Breast epithelium (tissue), 4 donors: ENCODE data around the gene ZACN. TPM values are rescaled to one million over a fixed set of nuclear protein-coding genes. Genes with fewer than 3 reads are reported as not detected.
"Not testable (repeated sequence)": the region's sequence is repeated elsewhere in the genome, so short reads cannot be mapped to it uniquely, and the experiment has no call there.

Source experiments
- DNase-seq, 2 donors: peaks; one replicate each; pipeline ENCODE4 v3.0.0-alpha.2; 2019; ENCODE audit warnings: low spot score in 2 of 2
- H3K27ac ChIP-seq, 2 donors: fragments of 200-600 bp; sonication (generic) in 1 of 2; one replicate each; pipeline ENCODE4 v1.5.1; 2016 to 2019; ENCODE audit warnings: mild to moderate bottlenecking in 1 of 2
- H3K27me3 ChIP-seq, 2 donors: fragments of 200-600 bp; sonication (generic) in 1 of 2; one replicate each; pipeline versions ENCODE4 v1.5.1 to v1.6.0; 2017 to 2019; ENCODE audit warnings: control low read depth in 1 of 2, mild to moderate bottlenecking in 1 of 2
- H3K36me3 ChIP-seq: fragments of 200-600 bp; one replicate; pipeline ENCODE4 v1.5.1; 2019
- H3K4me1 ChIP-seq, 2 donors: fragments of 200-600 bp; sonication (generic); one replicate each; pipeline ENCODE4 v1.5.1; 2016 to 2019; ENCODE audit warnings: control low read depth in 1 of 2
- H3K4me3 ChIP-seq, 3 donors: fragments of 200-600 bp; sonication (generic); 1 replicate in 2 of 3; 2 replicates in 1 of 3; pipeline ENCODE4 v1.5.1; 2016 to 2019; ENCODE audit warnings: mild to moderate bottlenecking in 3 of 3, moderate library complexity in 2 of 3
- H3K9me3 ChIP-seq, 2 donors: fragments of 200-600 bp; sonication (generic) in 1 of 2; one replicate each; pipeline ENCODE4 v1.5.1; 2016 to 2019; ENCODE audit warnings: control low read depth in 1 of 2
- POLR2A ChIP-seq: fragments of 450-650 bp; IDR thresholded peaks from one replicate; pipeline ENCODE4 v1.6.1; 2016; ENCODE audit warnings: antibody characterized with exemption, mild to moderate bottlenecking, moderate library complexity
- POLR2AphosphoS5 ChIP-seq, 3 donors: sonication (generic); formaldehyde crosslinking; IDR thresholded peaks; one replicate each; pipeline ENCODE4 v1.6.1; 2017; ENCODE audit warnings: antibody characterized with exemption in 3 of 3
- intact Hi-C: fragments of 100-400 bp; cut with DNase I; formaldehyde crosslinking; loops from one replicate; pipeline ENCODE4 v1.15.1; 2023; ENCODE audit warnings: low total_unique reads
- total RNA-seq, 3 donors: library from RNA; depleted of rRNA; stranded (reverse); fragments of >200 nt; gene quantifications; one replicate each; pipeline ENCODE4 v1.1.0, GENCODE V29; 2016
- TF ChIP-seq, protein P1 (sequence below), 3 donors: fragments of 450-650 bp; IDR thresholded peaks; one replicate each; pipeline ENCODE4 v1.5.1; 2016 to 2017; ENCODE audit warnings: antibody characterized with exemption in 3 of 3, mild to moderate bottlenecking in 3 of 3, moderate library complexity in 3 of 3

Gene ZACN
- total RNA-seq, 3 donors from 2014 or later = not detected

- no peak overlapping the region for H3K4me3 ChIP-seq
- H3K27me3 ChIP-seq = no peaks in the 10 kb centered on the region
- TF ChIP-seq POLR2A (no peak), POLR2AphosphoS5 (IDR thresholded peaks at IDR 0.05) (no peak)
- TF ChIP-seq, protein P1, sequence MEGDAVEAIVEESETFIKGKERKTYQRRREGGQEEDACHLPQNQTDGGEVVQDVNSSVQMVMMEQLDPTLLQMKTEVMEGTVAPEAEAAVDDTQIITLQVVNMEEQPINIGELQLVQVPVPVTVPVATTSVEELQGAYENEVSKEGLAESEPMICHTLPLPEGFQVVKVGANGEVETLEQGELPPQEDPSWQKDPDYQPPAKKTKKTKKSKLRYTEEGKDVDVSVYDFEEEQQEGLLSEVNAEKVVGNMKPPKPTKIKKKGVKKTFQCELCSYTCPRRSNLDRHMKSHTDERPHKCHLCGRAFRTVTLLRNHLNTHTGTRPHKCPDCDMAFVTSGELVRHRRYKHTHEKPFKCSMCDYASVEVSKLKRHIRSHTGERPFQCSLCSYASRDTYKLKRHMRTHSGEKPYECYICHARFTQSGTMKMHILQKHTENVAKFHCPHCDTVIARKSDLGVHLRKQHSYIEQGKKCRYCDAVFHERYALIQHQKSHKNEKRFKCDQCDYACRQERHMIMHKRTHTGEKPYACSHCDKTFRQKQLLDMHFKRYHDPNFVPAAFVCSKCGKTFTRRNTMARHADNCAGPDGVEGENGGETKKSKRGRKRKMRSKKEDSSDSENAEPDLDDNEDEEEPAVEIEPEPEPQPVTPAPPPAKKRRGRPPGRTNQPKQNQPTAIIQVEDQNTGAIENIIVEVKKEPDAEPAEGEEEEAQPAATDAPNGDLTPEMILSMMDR (IDR thresholded peaks at IDR 0.05) = no peak
- H3K36me3 ChIP-seq = peaks cover 19% of the 10 kb centered on the region
- no peak overlapping the region for H3K27ac ChIP-seq
- DNase-seq = no peak
- H3K4me1 ChIP-seq = no peaks in the 10 kb centered on the region
- intact Hi-C loops = no loop called here
- no peaks in the 10 kb centered on the region for H3K9me3 ChIP-seq
These were observed 22.1 kb upstream of the ZACN start for GRCh38 chr17:76056882-76057281.

- H3K27ac ChIP-seq, intact Hi-C loops, DNase-seq, H3K4me3 ChIP-seq, H3K9me3 ChIP-seq, H3K27me3 ChIP-seq, H3K4me1 ChIP-seq: not testable (repeated sequence)
- H3K36me3 ChIP-seq = peaks cover 19% of the 10 kb centered on the region
These were observed 20.7 kb upstream of the ZACN start for GRCh38 chr17:76058264-76058663.

DNA sequence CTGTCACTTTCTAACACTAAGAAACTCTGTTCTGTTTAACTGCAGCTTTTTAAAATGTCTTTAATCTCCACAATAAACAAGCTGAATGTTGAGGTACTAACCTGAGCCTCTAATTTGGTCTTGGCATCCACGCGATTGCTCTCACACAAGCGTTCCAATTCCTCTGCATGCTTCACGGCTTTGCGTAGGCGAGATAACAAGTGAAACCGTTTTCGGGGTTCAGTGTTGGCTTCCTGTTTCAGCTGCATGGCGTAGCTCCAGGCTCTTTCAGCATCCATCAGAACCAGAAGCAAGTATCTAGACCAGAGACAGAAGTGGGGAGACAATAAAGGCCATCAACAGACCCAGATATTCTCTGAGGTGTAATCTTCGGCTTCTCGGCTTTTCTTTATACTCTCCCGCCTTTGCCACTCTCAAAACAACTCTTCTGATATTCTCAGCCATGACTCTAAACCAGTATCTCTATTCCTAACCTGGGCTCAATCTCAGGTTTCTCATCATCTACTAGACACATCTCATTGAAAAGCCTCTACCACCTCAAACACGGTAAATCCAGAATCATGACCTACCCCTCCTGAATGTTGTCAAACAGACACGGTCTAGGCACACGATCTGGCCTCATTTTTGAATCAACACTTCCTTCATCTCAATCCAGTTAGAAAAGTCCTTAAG is 15.0 kb upstream of the ZACN start:
- intact Hi-C loops = no loop called here
- H3K4me1 ChIP-seq = no peaks in the 10 kb centered on the region
- peaks cover 8% of the 10 kb centered on the region for H3K36me3 ChIP-seq
- no peaks in the 10 kb centered on the region for H3K9me3 ChIP-seq
- H3K27ac ChIP-seq = no peak overlapping the region
- DNase-seq = no peak
- TF ChIP-seq POLR2AphosphoS5 (IDR thresholded peaks at IDR 0.05) = no peak
- H3K4me3 ChIP-seq = no peak overlapping the region
- no peaks in the 10 kb centered on the region for H3K27me3 ChIP-seq

DNA sequence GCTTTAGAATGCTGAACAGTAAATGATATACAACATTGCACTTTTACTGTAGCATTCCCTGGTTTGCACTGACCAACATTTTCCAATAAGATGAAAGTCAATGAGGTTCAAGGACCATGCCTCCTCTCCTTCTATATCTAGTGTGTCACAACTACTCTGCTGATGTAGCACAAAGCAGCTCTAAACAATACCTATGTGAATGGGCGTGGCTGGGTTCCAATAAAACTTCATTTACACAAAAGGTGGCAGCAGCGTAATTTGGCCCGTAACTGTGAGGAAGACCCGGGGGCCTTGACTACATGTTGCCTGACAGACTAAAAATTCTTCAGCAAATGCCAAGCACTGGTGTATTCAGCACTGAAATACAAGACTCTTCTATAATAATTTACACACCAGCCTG is 13.2 kb upstream of the ZACN start:
- H3K9me3 ChIP-seq = no peaks in the 10 kb centered on the region
- no peak for TF ChIP-seq POLR2A
- TF ChIP-seq, protein P1 (IDR thresholded peaks at IDR 0.05) = no peak
- TF ChIP-seq POLR2AphosphoS5 (IDR thresholded peaks at IDR 0.05) = no peak
- peaks cover 0 to 6% of the 10 kb centered on the region in 2 donors for H3K4me1 ChIP-seq
- DNase-seq = no peak
- no peaks in the 10 kb centered on the region for H3K27me3 ChIP-seq
- no peak overlapping the region for H3K27ac ChIP-seq
- intact Hi-C loops = no loop called here
- H3K36me3 ChIP-seq = peaks cover 7% of the 10 kb centered on the region
- H3K4me3 ChIP-seq = no peak overlapping the region

DNA sequence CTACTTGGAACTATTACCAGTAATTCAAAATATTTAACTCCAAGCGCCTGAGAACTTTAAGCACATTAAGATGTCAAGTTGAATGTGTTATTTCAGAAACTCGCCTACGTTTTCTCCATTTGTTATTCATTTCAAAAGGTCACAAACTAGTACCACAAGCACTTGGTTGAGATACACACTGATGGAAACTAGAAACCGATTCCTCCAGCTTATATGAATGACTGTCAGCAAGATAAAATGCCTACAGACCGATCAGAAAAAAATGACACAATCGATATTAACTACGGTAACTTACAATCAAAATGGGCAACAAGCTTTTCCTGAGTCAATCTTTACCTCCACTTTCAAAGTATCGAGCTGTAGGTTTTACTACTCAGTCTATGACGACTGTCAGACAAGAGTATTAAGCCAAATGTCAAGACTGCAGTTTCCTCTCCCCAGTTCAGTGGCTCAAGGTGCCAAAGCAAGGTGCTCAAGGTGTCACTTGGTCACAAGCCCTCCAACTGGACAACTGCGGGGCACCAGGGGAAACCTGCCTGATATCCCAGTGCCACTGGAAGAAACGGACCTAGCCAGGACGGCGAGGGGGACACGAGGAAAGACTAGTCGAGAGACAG is 7.3 kb upstream of the ZACN start:
- intact Hi-C loops = no loop called here
- peak overlapping the region; percentile 76 to 83 for H3K27ac ChIP-seq

DNA sequence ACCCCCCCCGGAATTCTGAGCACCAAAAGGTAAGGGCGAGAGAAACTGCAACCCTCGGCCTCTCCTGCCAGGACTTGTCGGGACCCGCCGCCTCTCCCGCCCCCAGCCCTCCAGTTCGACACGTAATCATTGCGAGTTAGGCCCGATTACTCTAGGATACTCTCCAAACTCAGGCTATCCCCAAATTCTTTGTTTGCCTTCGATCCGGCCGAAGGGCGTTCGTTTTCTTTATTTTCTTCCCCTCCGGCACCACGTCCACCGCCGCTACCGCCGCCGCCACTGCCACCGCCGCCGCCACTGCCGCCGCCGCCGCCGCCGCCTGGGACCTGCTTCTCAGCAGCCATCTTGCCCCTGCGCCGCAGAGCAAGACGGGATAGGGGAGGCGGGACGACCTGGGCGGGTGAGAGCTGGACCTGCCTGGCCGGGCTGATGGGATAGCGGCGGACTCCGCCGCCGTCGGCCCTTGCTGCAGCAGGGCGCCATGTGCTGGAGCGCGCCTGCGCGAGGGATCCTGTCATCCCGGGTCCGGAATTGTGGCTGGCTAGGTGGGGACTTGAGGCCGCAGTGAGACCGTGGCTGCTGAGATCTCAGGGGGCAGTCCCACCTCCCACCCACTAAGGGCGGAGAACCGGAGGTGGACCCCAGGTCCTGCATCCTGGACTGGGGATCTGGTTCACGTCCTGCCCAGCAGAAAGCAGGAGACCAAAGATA is 6.7 kb upstream of the ZACN start, which contains the start of gene SRP68:
SRP68 (minus strand) TSS at position 370 of the 711 bp plus-strand sequence; CDS start at position 344, 26 bp downstream.
- H3K4me3 ChIP-seq = peak within 1 kb of the TSS; percentile 85 to 90 (median 90)
- peak within 1 kb of the TSS; percentile 76 to 83 for H3K27ac ChIP-seq
- H3K36me3 ChIP-seq = no peaks in the 10 kb centered on the region
- intact Hi-C loops = no loop called here
- no peaks in the 10 kb centered on the region for H3K9me3 ChIP-seq
- TF ChIP-seq POLR2AphosphoS5 (IDR thresholded peaks at IDR 0.05) (peak in 1 of 3 donors; percentile 91), POLR2A (peak; percentile 76)
- TF ChIP-seq, protein P1 (IDR thresholded peaks at IDR 0.05) = no peak
- peaks cover 12 to 38% of the 10 kb centered on the region in 2 donors for H3K4me1 ChIP-seq
- peak; percentile 87 to 90 for DNase-seq
- H3K27me3 ChIP-seq = peaks cover 26 to 39% of the 10 kb centered on the region in 2 donors

More for the DNA sequence above, 7.3 kb upstream of the ZACN start:
- peak overlapping the region; percentile 85 to 90 (median 90) for H3K4me3 ChIP-seq
- H3K36me3 ChIP-seq = no peaks in the 10 kb centered on the region
- TF ChIP-seq POLR2A (no peak), POLR2AphosphoS5 (IDR thresholded peaks at IDR 0.05) (no peak)
- H3K27me3 ChIP-seq = peaks cover 22 to 33% of the 10 kb centered on the region in 2 donors
- no peaks in the 10 kb centered on the region for H3K9me3 ChIP-seq
- DNase-seq = no peak
- H3K4me1 ChIP-seq = peaks cover 10 to 34% of the 10 kb centered on the region in 2 donors
